Natural killer cell treated with Interleukin-12 subunit alpha and Interleukin-12 subunit beta and Interleukin-15 and Interleukin-18, amount 100 ng/mL, for 72 hours (primary cell): Measurements from ENCODE around the gene TMEM181. TPM values are rescaled to one million over a fixed set of nuclear protein-coding genes. Genes with fewer than 3 reads are reported as not detected.
A peak's percentile ranks its signal among the peaks of the same experiment; 100 is the strongest.

ENCODE experiments used
- ATAC-seq, 2 donors: fragments of 150-1000 bp; cut with Tn5 transposase in 1 of 2; sonication (Bioruptor Pico), chemical (Tn5 transposase) in 1 of 2; 2 replicates each; pipeline ENCODE4 v1.10.0; 2021
- DNase-seq: peaks from one replicate; pipeline ENCODE4 v3.0.0; 2022; ENCODE audit warnings: low spot score
- H3K27ac Mint-ChIP-seq, 2 donors: 1 replicate in 1 of 2; 2 replicates in 1 of 2; pipeline ENCODE4 v1.8.0; 2022; ENCODE audit warnings: mixed read lengths in 2 of 2, mild to moderate bottlenecking in 1 of 2, moderate library complexity in 1 of 2
- H3K27me3 Mint-ChIP-seq, 2 donors: 1 replicate in 1 of 2; 2 replicates in 1 of 2; pipeline ENCODE4 v1.8.0; 2022; ENCODE audit warnings: mixed read lengths in 2 of 2
- H3K36me3 Mint-ChIP-seq: one replicate; pipeline ENCODE4 v1.8.0; 2022; ENCODE audit warnings: mixed read lengths
- H3K4me1 Mint-ChIP-seq, 2 donors: 1 replicate in 1 of 2; 2 replicates in 1 of 2; pipeline ENCODE4 v1.8.0; 2022; ENCODE audit warnings: low read depth in 2 of 2, mixed read lengths in 2 of 2, mild to moderate bottlenecking in 1 of 2
- H3K4me3 Mint-ChIP-seq: one replicate; pipeline ENCODE4 v1.8.0; 2022; ENCODE audit warnings: mixed read lengths
- H3K9me3 Mint-ChIP-seq: 2 replicates; pipeline ENCODE4 v1.8.0; 2022; ENCODE audit warnings: mixed read lengths
- total RNA-seq, 2 donors: library from RNA; stranded (reverse); gene quantifications; one replicate each; pipeline ENCODE4 v1.2.3, GENCODE V29; 2022

TMEM181 gene
- total RNA-seq, 2 donors from 2014 or later = 19.6 to 30.9 TPM

DNA sequence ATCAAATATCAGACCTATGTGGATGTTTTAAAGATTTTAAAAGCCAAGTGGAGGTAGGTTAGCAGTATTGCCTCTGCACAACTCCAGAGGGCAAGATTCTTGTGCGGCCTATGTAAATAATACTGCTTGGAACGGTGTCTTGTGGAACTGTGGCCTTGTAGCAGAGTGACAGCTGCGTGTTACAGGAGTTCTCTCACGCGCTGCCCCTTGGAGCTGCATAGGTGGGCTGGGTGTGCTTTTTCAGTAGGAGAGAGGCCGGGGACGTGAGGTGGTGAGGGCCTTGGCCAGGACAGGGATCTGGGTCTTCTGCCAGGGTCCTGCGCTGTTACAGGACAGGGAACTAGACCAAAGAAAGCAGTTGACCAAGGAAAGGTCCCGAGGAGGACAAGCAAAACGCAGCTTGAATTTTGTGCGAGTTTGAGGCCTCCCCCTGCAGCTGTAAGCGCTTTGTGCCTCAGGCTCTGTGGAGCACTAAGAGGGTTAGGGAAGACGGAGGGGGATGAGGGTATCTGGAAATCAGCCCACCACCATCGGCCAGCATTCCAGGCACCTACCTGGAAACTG, 1.5 kb downstream of the TMEM181 start:
- Mint-ChIP-seq H3K36me3 (peaks cover 8% of the 10 kb centered on the region), H3K4me1 (peaks cover 53 to 55% of the 10 kb centered on the region in 2 donors), H3K27me3 (no peaks in the 10 kb centered on the region), H3K9me3 (no peaks in the 10 kb centered on the region), H3K4me3 (peak overlapping the region; percentile 99), H3K27ac (peak overlapping the region; percentile 96 to 97)
- DNase-seq (no peak), ATAC-seq (no peak)

DNA sequence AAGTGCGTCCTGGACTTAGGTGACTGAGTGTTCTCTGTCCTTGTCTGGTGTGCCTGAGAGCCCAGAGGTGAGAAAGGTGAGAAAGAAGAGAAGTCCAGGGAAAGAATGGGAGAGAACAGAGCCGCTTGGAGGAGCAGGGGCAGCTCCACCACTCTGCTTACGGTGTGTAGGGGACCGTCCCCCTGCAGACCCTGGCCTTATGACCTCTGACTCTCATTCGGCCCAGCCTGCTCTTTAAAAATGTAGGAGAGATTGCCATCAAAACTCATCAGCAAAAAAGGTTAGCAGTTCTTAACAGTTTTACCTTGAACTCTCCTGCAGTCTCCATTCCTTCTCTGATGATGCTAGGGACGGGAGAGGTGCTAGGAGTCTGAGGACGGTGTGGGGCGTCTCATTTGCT, 2.0 kb downstream of the TMEM181 start:
- peak overlapping the region; percentile 99 for H3K4me3 Mint-ChIP-seq
- no peak for ATAC-seq
- peak overlapping the region; percentile 96 to 97 for H3K27ac Mint-ChIP-seq
- no peaks in the 10 kb centered on the region for H3K27me3 Mint-ChIP-seq
- DNase-seq = no peak
- H3K36me3 Mint-ChIP-seq = peaks cover 8% of the 10 kb centered on the region
- H3K4me1 Mint-ChIP-seq = peaks cover 59 to 61% of the 10 kb centered on the region in 2 donors
- H3K9me3 Mint-ChIP-seq = no peaks in the 10 kb centered on the region

DNA sequence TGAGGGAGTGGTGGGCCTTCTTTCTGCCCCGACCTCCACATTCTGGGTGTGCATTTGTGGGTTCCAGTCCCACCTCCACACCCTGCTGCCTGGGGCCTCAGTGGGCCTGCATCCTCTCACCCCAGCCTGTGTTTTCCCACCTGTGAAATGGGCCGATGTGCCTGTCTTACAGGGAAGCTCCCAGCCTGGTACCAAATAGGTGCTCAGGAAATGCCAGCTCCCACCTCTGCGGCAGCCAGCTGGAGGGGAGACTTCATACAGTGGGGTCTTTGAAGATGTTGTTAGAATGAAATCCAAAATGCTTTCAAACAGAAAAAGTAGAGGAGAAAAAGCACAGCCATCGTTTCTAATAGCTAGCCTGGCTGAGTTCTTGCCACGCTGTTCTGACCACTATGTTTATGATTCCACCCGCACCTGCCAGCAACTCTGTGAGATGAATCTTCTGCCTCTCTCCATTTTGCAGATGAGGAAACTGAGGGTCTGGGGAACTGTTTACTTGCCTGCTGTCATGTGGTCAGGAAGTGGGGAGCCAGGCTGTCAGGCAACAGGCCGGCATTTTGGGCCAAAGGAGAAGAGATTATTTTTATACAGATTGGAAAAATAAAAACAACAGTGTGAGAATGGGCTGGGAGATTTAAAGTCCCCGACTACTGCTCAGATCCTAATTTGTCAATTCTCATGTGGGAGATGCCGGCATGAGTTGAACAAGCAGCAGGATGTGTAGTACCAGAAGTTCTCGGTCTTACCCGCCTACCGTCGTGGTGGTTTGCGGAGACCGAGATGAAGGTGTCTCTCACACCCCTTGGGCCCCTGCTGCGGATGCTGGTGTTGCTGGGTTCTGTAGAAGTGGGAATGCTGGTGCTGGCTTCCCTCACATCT, 4.6 kb downstream of the TMEM181 start:
- H3K27ac Mint-ChIP-seq = peak overlapping the region; percentile 83 to 87
- ATAC-seq (peak; percentile 61 to 65), DNase-seq (peak; percentile 80)
- no peaks in the 10 kb centered on the region for H3K9me3 Mint-ChIP-seq
- peaks cover 8% of the 10 kb centered on the region for H3K36me3 Mint-ChIP-seq
- H3K27me3 Mint-ChIP-seq = no peaks in the 10 kb centered on the region
- peak overlapping the region; percentile 81 for H3K4me3 Mint-ChIP-seq
- peaks cover 80% of the 10 kb centered on the region in 2 donors for H3K4me1 Mint-ChIP-seq

DNA sequence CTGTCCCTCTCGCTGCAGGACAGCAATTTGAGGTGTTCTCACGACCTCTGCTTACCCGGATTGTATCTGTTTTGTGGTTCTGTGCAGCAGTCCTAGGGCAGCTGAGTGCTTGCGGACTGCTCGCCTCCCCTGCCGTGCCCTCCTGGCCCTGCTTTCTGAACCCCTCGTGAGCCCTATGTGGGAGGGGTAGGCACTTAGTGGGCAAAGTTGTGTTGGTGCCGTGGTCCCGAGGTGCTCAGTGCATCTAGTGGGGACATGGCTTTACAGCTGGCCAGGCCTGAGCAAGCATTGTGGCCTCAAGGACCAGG, 5.2 kb downstream of the TMEM181 start:
- H3K9me3 Mint-ChIP-seq = no peaks in the 10 kb centered on the region
- peak overlapping the region; percentile 81 for H3K4me3 Mint-ChIP-seq
- H3K36me3 Mint-ChIP-seq = peaks cover 8% of the 10 kb centered on the region
- H3K4me1 Mint-ChIP-seq = peaks cover 80 to 84% of the 10 kb centered on the region in 2 donors
- peak in 1 of 2 donors; percentile 29 for ATAC-seq
- peak overlapping the region; percentile 83 to 87 for H3K27ac Mint-ChIP-seq
- no peaks in the 10 kb centered on the region for H3K27me3 Mint-ChIP-seq
- DNase-seq = no peak

DNA sequence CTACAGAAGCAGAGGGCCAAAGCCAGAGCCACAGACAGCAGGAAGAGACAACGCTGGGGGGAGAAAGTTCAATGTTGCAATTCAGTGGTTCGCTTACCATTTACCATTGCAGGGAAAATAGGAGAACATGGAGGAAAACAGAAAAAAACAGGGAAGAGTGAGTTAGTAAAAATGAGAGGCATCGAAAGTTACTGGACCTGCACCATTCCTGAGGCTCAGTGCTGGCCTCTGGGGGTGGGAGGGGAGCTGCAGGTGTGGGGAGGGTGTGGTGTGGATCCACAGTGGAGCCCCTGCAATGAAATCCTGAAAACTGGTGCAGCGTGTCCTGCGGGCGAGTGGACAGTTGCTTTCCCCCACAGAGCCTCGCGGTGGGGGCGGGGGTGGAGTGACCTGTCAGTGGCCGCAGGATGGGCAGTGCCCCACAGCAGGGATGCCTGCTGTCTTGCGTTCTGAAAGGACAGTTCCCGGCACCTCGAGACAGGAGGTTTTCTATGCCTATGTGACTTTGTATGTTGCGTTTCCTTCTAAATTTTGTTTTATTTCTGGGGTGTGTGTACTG, 5.7 kb downstream of the TMEM181 start:
- peaks cover 84 to 87% of the 10 kb centered on the region in 2 donors for H3K4me1 Mint-ChIP-seq
- no peak for DNase-seq
- H3K9me3 Mint-ChIP-seq = no peaks in the 10 kb centered on the region
- H3K27me3 Mint-ChIP-seq = no peaks in the 10 kb centered on the region
- H3K36me3 Mint-ChIP-seq = peaks cover 8% of the 10 kb centered on the region
- peak overlapping the region; percentile 83 to 87 for H3K27ac Mint-ChIP-seq
- ATAC-seq = no peak
- peak overlapping the region; percentile 84 for H3K4me3 Mint-ChIP-seq

DNA sequence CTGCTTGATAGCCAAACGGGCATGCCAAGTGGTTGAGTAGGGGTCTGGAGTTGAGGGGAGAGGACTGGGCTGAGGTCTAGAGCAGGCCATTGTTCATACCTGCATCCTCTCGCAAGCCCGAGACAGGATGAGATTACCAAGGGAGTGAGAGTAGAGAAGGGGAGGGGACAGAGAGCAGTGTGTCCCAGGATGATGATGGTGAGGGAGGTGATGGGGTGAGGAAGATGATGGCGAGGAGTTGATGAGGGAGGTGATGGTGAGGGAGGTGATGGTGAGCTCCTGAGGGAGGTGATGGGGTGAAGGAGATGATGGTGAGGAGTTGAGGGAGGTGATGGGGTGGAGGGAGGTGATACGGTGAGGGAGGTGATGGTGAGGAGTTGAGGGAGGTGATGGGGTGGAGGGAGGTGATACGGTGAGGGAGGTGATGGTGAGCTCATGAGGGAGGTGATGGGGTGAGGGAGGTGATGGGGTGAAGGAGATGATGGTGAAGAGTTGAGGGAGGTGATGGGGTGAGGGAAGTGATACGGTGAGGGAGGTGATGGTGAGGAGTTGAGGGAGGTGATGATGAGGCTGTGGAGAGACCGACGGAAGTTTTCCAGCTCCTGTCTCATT, 6.4 kb downstream of the TMEM181 start:
- Mint-ChIP-seq H3K4me1 (peaks cover 78 to 82% of the 10 kb centered on the region in 2 donors), H3K27ac (peak overlapping the region; percentile 83 to 87), H3K9me3 (no peaks in the 10 kb centered on the region), H3K27me3 (no peaks in the 10 kb centered on the region), H3K36me3 (peaks cover under 1% of the 10 kb centered on the region), H3K4me3 (peak overlapping the region; percentile 84)
- ATAC-seq (no peak), DNase-seq (no peak)

DNA sequence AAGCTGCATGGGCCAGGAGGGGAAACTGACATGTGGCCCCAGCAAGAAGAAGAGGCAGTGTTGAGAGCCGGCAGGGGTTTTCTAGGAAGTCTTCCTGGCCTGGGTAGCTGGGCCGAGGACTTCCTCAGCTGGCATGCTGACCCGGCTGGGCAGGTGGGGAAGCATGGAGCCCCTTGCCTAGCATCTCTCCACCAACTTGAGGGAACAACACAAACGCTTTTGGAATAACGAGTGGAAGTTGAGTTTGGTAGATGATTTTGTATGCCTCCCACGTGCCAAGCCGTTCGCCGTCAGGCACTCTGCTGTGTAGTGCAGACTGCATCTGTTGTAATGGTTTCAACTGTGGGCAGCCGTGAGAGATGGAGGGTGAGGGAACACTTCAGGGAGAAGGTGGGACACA, 7.3 kb downstream of the TMEM181 start:
- no peak for DNase-seq

DNA sequence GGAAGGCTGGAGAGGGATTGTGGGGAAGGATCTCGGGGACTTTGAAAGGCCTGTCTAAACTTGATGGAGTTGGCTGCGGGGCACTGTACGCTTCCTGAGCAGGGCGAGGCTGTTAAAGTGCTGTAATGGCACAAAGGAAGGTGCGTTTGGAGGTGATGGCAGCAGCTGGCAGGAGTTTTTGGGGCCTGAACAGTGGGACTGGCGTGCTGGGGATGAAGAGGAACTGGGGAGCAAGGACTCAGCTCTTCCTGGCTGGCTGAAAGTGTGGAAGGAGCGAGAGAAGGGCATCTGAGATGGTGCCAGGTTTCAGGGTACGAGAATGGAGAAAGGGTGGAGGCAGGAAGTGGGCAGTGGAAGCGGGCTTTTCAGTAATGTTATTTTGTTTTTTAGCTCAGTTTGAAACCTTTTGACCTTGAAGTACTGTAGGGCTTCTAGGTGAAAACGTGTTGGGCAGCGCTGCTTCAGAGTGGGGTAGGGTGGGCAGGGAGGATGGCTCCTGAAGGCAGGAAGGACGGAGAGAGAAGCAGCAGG, 8.0 kb downstream of the TMEM181 start:
- Mint-ChIP-seq H3K27ac (peak overlapping the region; percentile 83 to 87), H3K4me1 (peaks cover 78 to 80% of the 10 kb centered on the region in 2 donors), H3K36me3 (no peaks in the 10 kb centered on the region), H3K27me3 (no peaks in the 10 kb centered on the region), H3K4me3 (peak overlapping the region; percentile 84), H3K9me3 (no peaks in the 10 kb centered on the region)
- ATAC-seq = no peak
- no peak for DNase-seq

More for the DNA sequence above, 7.3 kb downstream of the TMEM181 start:
- H3K27me3 Mint-ChIP-seq = no peaks in the 10 kb centered on the region
- H3K9me3 Mint-ChIP-seq = no peaks in the 10 kb centered on the region
- no peak for ATAC-seq
- H3K4me3 Mint-ChIP-seq = peak overlapping the region; percentile 84
- H3K4me1 Mint-ChIP-seq = peaks cover 77 to 80% of the 10 kb centered on the region in 2 donors
- H3K36me3 Mint-ChIP-seq = no peaks in the 10 kb centered on the region
- peak overlapping the region; percentile 83 to 87 for H3K27ac Mint-ChIP-seq

DNA sequence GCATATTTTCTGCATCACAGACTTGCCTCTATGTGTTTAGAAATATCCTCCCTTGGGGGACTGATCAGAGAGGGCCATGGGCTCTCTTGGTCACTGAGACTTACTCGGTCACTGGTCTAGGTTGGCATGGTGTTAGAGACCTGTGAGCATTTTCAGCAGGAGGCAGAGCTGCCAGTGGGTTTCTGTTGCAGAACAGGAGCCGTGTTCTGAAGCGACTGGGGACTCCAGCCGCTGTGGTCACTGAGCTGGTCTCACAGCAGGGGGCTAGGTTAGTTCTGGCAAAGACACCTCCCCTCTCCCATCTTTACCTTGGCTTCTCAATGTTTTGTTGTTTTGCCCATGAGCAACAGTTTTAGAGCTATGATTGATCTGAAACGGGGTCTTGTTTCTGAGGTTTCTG, 8.7 kb downstream of the TMEM181 start:
- H3K4me3 Mint-ChIP-seq = peak overlapping the region; percentile 84
- H3K4me1 Mint-ChIP-seq = peaks cover 81 to 83% of the 10 kb centered on the region in 2 donors
- peak overlapping the region; percentile 83 to 87 for H3K27ac Mint-ChIP-seq
- ATAC-seq (no peak), DNase-seq (no peak)
- no peaks in the 10 kb centered on the region for H3K36me3 Mint-ChIP-seq
- no peaks in the 10 kb centered on the region for H3K27me3 Mint-ChIP-seq
- no peaks in the 10 kb centered on the region for H3K9me3 Mint-ChIP-seq

DNA sequence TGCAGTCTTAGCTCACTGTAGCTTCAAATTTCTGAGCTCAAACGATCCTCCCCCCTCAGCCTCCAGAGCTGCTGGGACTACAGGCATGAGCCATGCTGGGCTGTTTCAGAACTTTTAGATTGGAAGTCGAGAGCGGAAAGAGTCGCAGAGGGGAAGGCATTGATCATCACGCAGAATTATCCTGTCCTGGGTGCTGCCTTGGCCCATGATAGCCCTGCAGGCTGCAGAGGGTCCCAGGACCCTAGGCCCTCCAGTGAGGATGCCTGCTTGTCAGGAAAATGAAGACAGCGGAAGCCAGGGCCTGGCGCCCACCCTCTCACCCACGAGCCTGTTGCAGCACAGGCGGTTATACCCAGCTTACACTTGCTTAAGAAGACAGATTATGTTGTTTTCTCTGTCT, 9.1 kb downstream of the TMEM181 start:
- peaks cover 81 to 82% of the 10 kb centered on the region in 2 donors for H3K4me1 Mint-ChIP-seq

DNA sequence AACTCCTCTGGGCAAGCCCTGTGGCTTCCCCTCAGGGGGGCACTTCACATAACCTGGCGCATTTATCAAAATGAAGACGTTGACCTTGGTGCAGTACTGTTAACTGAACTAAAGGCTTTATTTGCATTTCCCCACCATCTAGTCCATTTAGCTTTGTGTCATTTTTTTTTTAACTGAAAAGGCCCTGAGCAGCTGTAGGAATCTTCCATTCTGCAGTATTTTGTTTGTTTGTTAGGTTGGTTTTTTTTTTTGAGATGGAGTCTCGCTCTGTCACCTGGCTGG, 10.7 kb downstream of the TMEM181 start:
- Mint-ChIP-seq H3K4me3 (no peak overlapping the region), H3K36me3 (peaks cover 5% of the 10 kb centered on the region), H3K9me3 (no peaks in the 10 kb centered on the region), H3K4me1 (peaks cover 77 to 81% of the 10 kb centered on the region in 2 donors), H3K27ac (peak overlapping the region; percentile 83 to 87), H3K27me3 (no peaks in the 10 kb centered on the region)
- ATAC-seq (no peak), DNase-seq (no peak)

More for the DNA sequence above, 9.1 kb downstream of the TMEM181 start:
- peak overlapping the region; percentile 83 to 87 for H3K27ac Mint-ChIP-seq
- no peak for ATAC-seq
- H3K36me3 Mint-ChIP-seq = no peaks in the 10 kb centered on the region
- peak overlapping the region; percentile 84 for H3K4me3 Mint-ChIP-seq
- no peaks in the 10 kb centered on the region for H3K9me3 Mint-ChIP-seq
- no peak for DNase-seq
- H3K27me3 Mint-ChIP-seq = no peaks in the 10 kb centered on the region

DNA sequence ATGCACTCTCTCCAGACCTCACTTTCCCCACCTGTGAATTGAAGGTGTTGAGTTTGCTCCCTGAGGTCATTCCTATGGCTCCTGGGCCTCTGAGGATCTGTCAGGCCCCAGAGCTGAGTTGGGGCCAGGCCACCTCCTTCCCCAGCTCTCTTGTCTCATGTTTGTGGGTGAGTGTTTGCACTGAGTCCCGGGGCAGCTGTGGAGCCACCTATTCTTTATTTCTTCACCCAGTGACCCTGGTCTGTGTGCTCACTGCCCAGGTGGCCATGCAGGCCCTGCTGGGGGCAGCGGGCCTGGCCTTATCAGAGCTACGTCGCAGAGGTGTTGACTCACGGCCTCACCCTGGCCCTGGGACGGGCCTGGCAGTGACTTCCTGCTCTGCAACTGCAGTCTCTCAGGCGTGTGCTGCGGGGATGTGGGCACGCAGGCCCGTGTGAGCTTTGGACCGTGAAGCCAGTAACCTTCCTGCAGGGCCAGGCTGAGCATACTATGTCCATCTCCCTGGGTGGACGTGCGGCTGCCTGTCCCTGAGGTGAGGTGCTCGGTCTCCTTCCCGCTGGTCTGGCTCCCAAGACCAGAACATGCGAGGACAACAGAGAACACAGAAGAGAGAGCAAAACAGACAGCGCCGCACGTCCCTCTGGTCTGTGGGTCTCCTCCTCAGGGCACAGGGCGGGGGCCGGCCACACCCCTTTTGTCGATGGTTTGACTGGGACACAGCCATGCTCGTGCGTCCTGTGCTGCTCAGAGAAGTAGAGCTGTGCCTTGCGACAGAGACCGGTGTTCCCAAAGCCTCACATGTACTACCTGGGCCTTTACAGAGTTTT, 12.1 kb downstream of the TMEM181 start:
- peaks cover 7% of the 10 kb centered on the region for H3K36me3 Mint-ChIP-seq
- no peak for DNase-seq

More for the DNA sequence above, 12.1 kb downstream of the TMEM181 start:
- Mint-ChIP-seq H3K9me3 (no peaks in the 10 kb centered on the region), H3K27me3 (no peaks in the 10 kb centered on the region), H3K4me1 (peaks cover 65 to 71% of the 10 kb centered on the region in 2 donors), H3K27ac (peak overlapping the region; percentile 96 to 99), H3K4me3 (peak overlapping the region; percentile 85)
- ATAC-seq = peak; percentile 89 to 94
